CD14-positive monocyte (primary cell): ENCODE measurements around the gene SLC8A2. TPM values are rescaled to one million over a fixed set of nuclear protein-coding genes. Genes with fewer than 3 reads are reported as not detected.
A peak's percentile ranks its signal among the peaks of the same experiment; 100 is the strongest.

ENCODE experiments used
- DNase-seq, 3 donors: peaks; one replicate each; pipeline ENCODE4 v3.0.0-alpha.2; 2011 to 2022
- H2AFZ ChIP-seq: 2 replicates; pipeline ENCODE4 v1.6.0; 2012; ENCODE audit warnings: mild to moderate bottlenecking, low read depth, low read length, inconsistent platforms; ENCODE audit not compliant: insufficient read depth, poor library complexity, severe bottlenecking
- H3K27ac ChIP-seq, 2 donors: 1 replicate in 1 of 2; 2 replicates in 1 of 2; pipeline ENCODE4 v1.5.1; 2012 to 2013; ENCODE audit warnings: low read length in 2 of 2, control low read depth in 1 of 2, inconsistent platforms in 1 of 2, low read depth in 1 of 2, mild to moderate bottlenecking in 1 of 2
- H3K27me3 ChIP-seq, 2 donors: one replicate each; pipeline versions ENCODE4 v1.6.0 to v1.6.1; 2011 to 2013; ENCODE audit warnings: low read length in 2 of 2; ENCODE audit not compliant: control insufficient read depth in 2 of 2, insufficient read depth in 2 of 2
- H3K36me3 ChIP-seq, 2 donors: replicated peaks in 1 of 2; 1 replicate in 1 of 2; 2 replicates in 1 of 2; pipeline versions ENCODE4 v1.5.1 to v1.6.1; 2012 to 2013; ENCODE audit warnings: low read length in 2 of 2, control low read depth in 1 of 2, inconsistent platforms in 1 of 2, mild to moderate bottlenecking in 1 of 2; ENCODE audit not compliant: insufficient read depth in 2 of 2, control insufficient read depth in 1 of 2
- H3K4me1 ChIP-seq, 2 donors: 1 replicate in 1 of 2; 2 replicates in 1 of 2; pipeline versions ENCODE4 v1.5.1 to v1.6.1; 2012 to 2013; ENCODE audit warnings: low read length in 2 of 2, control low read depth in 1 of 2, inconsistent platforms in 1 of 2, mild to moderate bottlenecking in 1 of 2, moderate library complexity in 1 of 2; ENCODE audit not compliant: insufficient read depth in 2 of 2, control insufficient read depth in 1 of 2
- H3K4me2 ChIP-seq: replicated peaks from 2 replicates; pipeline ENCODE3; 2012; ENCODE audit warnings: low read length, moderate library complexity, mild to moderate bottlenecking; ENCODE audit not compliant: poor library complexity, severe bottlenecking; ENCODE audit errors: extremely low read depth
- H3K4me3 ChIP-seq, 3 experiments: fragments of 200-600 bp in 1 of 3; sonication (generic) in 1 of 3; replicated peaks in 1 of 3; 1 replicate in 2 of 3; 2 replicates in 1 of 3; pipeline ENCODE4 v1.5.1; 2011 to 2013; ENCODE audit warnings: low read length in 3 of 3, mild to moderate bottlenecking in 3 of 3, control low read depth in 2 of 3, low read depth in 2 of 3, inconsistent platforms in 1 of 3, moderate library complexity in 1 of 3
- H3K79me2 ChIP-seq: 2 replicates; pipeline ENCODE4 v1.6.0; 2012; ENCODE audit warnings: mild to moderate bottlenecking, control low read depth, inconsistent platforms, low read length, moderate library complexity; ENCODE audit not compliant: insufficient read depth
- H3K9ac ChIP-seq: 2 replicates; pipeline ENCODE4 v1.6.0; 2017; ENCODE audit warnings: low read length, mild to moderate bottlenecking; ENCODE audit not compliant: insufficient read depth, poor library complexity, severe bottlenecking
- H3K9me3 ChIP-seq, 2 donors: replicated peaks in 1 of 2; 1 replicate in 1 of 2; 2 replicates in 1 of 2; pipeline versions ENCODE4 v1.5.1 to v1.6.1; 2012 to 2013; ENCODE audit warnings: low read length in 2 of 2, control low read depth in 1 of 2; ENCODE audit not compliant: control insufficient read depth in 1 of 2, insufficient read depth in 1 of 2
- H4K20me1 ChIP-seq: 2 replicates; pipeline ENCODE4 v1.6.0; 2012; ENCODE audit warnings: mild to moderate bottlenecking, low read length, control low read depth, moderate library complexity; ENCODE audit not compliant: insufficient read depth
- H3K27ac Mint-ChIP-seq, 7 donors: one replicate each; pipeline ENCODE4 v1.8.0; 2020; ENCODE audit warnings: mild to moderate bottlenecking in 7 of 7, mixed read lengths in 7 of 7, moderate library complexity in 6 of 7, inconsistent platforms in 2 of 7
- H3K27me3 Mint-ChIP-seq, 3 donors: one replicate each; pipeline ENCODE4 v1.8.0; 2021 to 2022; ENCODE audit warnings: low read depth in 3 of 3, mild to moderate bottlenecking in 3 of 3, mixed read lengths in 3 of 3, moderate library complexity in 3 of 3, inconsistent platforms in 1 of 3
- H3K36me3 Mint-ChIP-seq, 2 donors: one replicate each; pipeline ENCODE4 v1.8.0; 2020; ENCODE audit warnings: mixed read lengths in 2 of 2, inconsistent platforms in 1 of 2, mild to moderate bottlenecking in 1 of 2
- H3K4me1 Mint-ChIP-seq: one replicate; pipeline ENCODE4 v1.8.0; 2020; ENCODE audit warnings: mild to moderate bottlenecking, mixed read lengths
- H3K4me3 Mint-ChIP-seq, 2 donors: one replicate each; pipeline ENCODE4 v1.8.0; 2020; ENCODE audit warnings: mild to moderate bottlenecking in 2 of 2, mixed read lengths in 2 of 2, moderate library complexity in 1 of 2
- H3K9me3 Mint-ChIP-seq, 7 donors: one replicate each; pipeline ENCODE4 v1.8.0; 2020 to 2022; ENCODE audit warnings: mixed read lengths in 7 of 7, mild to moderate bottlenecking in 6 of 7, moderate library complexity in 6 of 7, inconsistent platforms in 2 of 7
- CTCF ChIP-seq: fragments of 200-600 bp; IDR thresholded peaks from one replicate; pipeline ENCODE4 v1.8.0; 2022; ENCODE audit warnings: antibody characterized with exemption, mild to moderate bottlenecking
- WGBS: methylation state at CpG from one replicate; pipeline ENCODE4 v1.1.5; 2013; ENCODE audit warnings: missing lambda C conversion rate; ENCODE audit not compliant: insufficient coverage; 5-methylcytosine and 5-hydroxymethylcytosine counted together
- intact Hi-C, 2 donors: fragments of 100-400 bp; cut with micrococcal nuclease; formaldehyde crosslinking; loops; one replicate each; pipeline versions ENCODE4 v1.15.0 to v1.15.1; 2023
- polyA plus RNA-seq, 3 donors: library from polyadenylated mRNA; depleted of rRNA in 1 of 3; unstranded in 2 of 3; stranded (reverse) in 1 of 3; fragments of 300-500 nt in 2 of 3; fragments of >200 nt in 1 of 3; fragmentation: Illumina TruSeq in 2 of 3; gene quantifications; 1 replicate in 2 of 3; 2 replicates in 1 of 3; pipeline ENCODE4 v1.2.3, GENCODE V29; 2012 to 2021

SLC8A2 gene
- polyA plus RNA-seq, 3 donors: not detected

DNA sequence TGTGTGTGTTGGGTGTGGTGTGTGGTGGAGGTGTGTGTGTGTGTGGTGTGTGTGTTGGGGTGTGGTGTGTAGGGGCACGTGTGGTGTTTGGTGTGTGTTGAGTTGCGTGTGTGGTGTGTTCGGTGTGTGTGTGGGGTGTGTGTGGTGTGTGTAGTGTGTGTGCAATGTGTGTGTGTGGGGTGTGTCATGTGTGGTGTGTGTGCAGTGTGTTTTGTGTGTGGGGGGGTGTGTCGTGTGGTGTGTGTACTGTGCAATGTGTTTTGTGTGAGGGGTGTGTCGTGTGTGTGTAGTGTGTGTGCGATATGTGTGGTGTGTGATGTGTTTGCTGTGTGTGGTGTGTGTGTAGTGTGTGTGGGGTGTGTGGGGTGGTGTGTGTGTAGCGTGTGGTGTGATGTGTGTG is 18.3 kb upstream of the SLC8A2 start:
- Histone ChIP-seq H3K9ac (no peak overlapping the region), H3K27ac (no peak overlapping the region), H3K4me1 (peaks cover under 1 to 3% of the 10 kb centered on the region in 2 donors), H2AFZ (no peak overlapping the region), H3K4me3 (no peak overlapping the region), H4K20me1 (peaks cover 31% of the 10 kb centered on the region), H3K27me3 (no peaks in the 10 kb centered on the region), H3K79me2 (no peaks in the 10 kb centered on the region), H3K9me3 (no peaks in the 10 kb centered on the region), H3K36me3 (peaks cover 59 to 71% of the 10 kb centered on the region in 2 donors), H3K4me2 (no peak overlapping the region)
- WGBS: 98% methylated on average over 6 of the region's 7 CpGs
- H3K27me3 Mint-ChIP-seq: peaks cover 0 to 4% (median 0%) of the 10 kb centered on the region in 3 donors
- intact Hi-C loops: no loop called here
- no peak for DNase-seq
- H3K27ac Mint-ChIP-seq: peak overlapping the region in 1 of 7 donors; percentile 70
- peaks cover 12% of the 10 kb centered on the region for H3K4me1 Mint-ChIP-seq
- H3K4me3 Mint-ChIP-seq: no peak overlapping the region
- H3K36me3 Mint-ChIP-seq: peaks cover 57 to 73% of the 10 kb centered on the region in 2 donors
- no peaks in the 10 kb centered on the region for H3K9me3 Mint-ChIP-seq
- no peak for TF ChIP-seq CTCF

DNA sequence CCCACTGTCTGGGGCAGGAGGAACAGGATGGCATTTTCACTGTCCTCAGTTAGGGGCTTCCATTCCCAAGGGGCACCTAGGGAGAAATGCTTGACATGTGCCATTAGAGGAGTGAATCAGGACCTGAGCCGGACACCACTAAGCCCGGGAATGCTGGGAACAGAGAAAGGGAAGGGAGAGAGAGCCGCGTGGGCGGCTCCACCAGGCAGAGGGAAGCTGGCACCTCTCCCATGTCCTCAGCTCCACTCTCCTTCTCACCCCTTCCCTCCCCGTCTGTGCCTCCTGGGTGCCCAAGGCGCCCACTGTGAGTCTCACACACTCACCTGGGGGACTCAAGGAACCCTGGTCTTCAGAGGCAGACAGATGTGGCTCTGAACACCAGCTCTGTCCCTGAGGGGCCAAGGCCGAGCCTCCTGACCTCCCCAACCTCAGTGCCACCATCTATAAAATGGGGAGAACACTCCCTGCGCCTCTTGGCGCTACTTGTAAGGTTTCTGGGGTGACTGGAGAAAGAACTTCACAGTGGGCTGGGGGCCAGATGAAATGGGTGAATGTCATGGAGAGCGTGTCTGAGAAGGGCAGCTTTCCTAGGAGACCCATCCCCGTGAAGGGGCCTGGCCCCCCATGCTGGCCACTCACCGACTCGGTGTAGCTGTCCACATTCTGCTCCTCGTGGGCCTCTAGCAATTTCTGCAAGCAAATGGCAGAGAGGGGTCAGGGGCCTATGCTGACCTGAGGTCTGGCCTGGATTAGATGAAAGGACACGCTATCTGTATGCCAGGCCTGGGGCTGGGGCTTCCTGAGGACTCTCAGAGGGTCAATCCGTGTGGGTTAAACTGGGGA is 17.6 kb upstream of the SLC8A2 start:
- peaks cover 19% of the 10 kb centered on the region for H3K4me1 Mint-ChIP-seq
- peaks cover 0 to 4% (median 0%) of the 10 kb centered on the region in 3 donors for H3K27me3 Mint-ChIP-seq
- Histone ChIP-seq H4K20me1 (peaks cover 27% of the 10 kb centered on the region), H3K79me2 (no peaks in the 10 kb centered on the region), H3K4me3 (no peak overlapping the region), H3K36me3 (peaks cover 58 to 64% of the 10 kb centered on the region in 2 donors), H3K27me3 (no peaks in the 10 kb centered on the region), H3K27ac (no peak overlapping the region), H3K9ac (no peak overlapping the region), H3K4me2 (no peak overlapping the region), H2AFZ (no peak overlapping the region), H3K4me1 (peaks cover 8 to 10% of the 10 kb centered on the region in 2 donors), H3K9me3 (no peaks in the 10 kb centered on the region)
- no peak for DNase-seq
- no peak overlapping the region for H3K4me3 Mint-ChIP-seq
- peaks cover 57 to 66% of the 10 kb centered on the region in 2 donors for H3K36me3 Mint-ChIP-seq
- intact Hi-C loops: no loop called here
- H3K27ac Mint-ChIP-seq: peak overlapping the region in 2 of 7 donors; percentile 23 to 54
- 97% methylated on average over 9 of the region's 17 CpGs for WGBS
- no peaks in the 10 kb centered on the region for H3K9me3 Mint-ChIP-seq
- TF ChIP-seq CTCF: no peak
